ENCODE results near the gene CTDSPL.

DNA sequence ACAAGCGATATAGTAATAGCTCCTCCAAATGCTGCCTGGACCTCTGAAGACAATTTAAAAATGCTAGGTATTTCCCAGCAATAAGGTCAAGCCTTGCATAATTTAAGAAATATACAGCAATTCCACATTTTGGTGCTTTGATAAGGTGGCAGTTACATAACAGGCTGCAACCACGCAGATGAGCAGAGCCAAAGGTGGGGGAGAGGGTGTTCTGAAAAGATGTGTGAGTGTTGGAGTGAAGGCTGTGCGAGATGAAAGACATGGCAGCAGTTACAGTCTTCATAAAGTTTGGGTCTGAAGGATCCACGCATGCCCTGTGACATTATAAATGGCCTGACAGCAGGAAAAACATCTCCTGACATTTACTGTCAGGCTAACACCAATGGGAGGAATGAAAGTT, 26.1 kb downstream of the CTDSPL start:
- TF ChIP-seq, protein P1, sequence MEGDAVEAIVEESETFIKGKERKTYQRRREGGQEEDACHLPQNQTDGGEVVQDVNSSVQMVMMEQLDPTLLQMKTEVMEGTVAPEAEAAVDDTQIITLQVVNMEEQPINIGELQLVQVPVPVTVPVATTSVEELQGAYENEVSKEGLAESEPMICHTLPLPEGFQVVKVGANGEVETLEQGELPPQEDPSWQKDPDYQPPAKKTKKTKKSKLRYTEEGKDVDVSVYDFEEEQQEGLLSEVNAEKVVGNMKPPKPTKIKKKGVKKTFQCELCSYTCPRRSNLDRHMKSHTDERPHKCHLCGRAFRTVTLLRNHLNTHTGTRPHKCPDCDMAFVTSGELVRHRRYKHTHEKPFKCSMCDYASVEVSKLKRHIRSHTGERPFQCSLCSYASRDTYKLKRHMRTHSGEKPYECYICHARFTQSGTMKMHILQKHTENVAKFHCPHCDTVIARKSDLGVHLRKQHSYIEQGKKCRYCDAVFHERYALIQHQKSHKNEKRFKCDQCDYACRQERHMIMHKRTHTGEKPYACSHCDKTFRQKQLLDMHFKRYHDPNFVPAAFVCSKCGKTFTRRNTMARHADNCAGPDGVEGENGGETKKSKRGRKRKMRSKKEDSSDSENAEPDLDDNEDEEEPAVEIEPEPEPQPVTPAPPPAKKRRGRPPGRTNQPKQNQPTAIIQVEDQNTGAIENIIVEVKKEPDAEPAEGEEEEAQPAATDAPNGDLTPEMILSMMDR (CRISPR knock-in tag; IDR thresholded peaks at IDR 0.05) = no peak
- TF ChIP-seq SATB2 (CRISPR knock-in tag; IDR thresholded peaks at IDR 0.05) (no peak), SMC3 (IDR thresholded peaks at IDR 0.05; ENCODE audit: low read length) (no peak), SIN3A (IDR thresholded peaks at IDR 0.05; ENCODE audit: borderline replicate concordance, low read depth, low read length) (no peak), ZBTB20 (CRISPR knock-in tag; IDR thresholded peaks at IDR 0.05; ENCODE audit: borderline replicate concordance, low read depth) (no peak), GABPA (IDR thresholded peaks at IDR 0.05; ENCODE audit: low read depth, low read length) (no peak), GABPA (CRISPR knock-in tag; IDR thresholded peaks at IDR 0.05; ENCODE audit: low read depth) (no peak), ZNF567 (CRISPR knock-in tag; IDR thresholded peaks at IDR 0.05; ENCODE audit: borderline replicate concordance) (no peak), CENPT (CRISPR knock-in tag; IDR thresholded peaks at IDR 0.05; ENCODE audit: low read depth) (no peak), NFATC3 (CRISPR knock-in tag; IDR thresholded peaks at IDR 0.05) (no peak), NR2F6 (IDR thresholded peaks at IDR 0.05) (no peak), NR2F6 (CRISPR knock-in tag; IDR thresholded peaks at IDR 0.05) (no peak), JUNB (CRISPR knock-in tag; IDR thresholded peaks at IDR 0.05; ENCODE audit: borderline replicate concordance) (no peak)
- TF ChIP-seq, protein P2, sequence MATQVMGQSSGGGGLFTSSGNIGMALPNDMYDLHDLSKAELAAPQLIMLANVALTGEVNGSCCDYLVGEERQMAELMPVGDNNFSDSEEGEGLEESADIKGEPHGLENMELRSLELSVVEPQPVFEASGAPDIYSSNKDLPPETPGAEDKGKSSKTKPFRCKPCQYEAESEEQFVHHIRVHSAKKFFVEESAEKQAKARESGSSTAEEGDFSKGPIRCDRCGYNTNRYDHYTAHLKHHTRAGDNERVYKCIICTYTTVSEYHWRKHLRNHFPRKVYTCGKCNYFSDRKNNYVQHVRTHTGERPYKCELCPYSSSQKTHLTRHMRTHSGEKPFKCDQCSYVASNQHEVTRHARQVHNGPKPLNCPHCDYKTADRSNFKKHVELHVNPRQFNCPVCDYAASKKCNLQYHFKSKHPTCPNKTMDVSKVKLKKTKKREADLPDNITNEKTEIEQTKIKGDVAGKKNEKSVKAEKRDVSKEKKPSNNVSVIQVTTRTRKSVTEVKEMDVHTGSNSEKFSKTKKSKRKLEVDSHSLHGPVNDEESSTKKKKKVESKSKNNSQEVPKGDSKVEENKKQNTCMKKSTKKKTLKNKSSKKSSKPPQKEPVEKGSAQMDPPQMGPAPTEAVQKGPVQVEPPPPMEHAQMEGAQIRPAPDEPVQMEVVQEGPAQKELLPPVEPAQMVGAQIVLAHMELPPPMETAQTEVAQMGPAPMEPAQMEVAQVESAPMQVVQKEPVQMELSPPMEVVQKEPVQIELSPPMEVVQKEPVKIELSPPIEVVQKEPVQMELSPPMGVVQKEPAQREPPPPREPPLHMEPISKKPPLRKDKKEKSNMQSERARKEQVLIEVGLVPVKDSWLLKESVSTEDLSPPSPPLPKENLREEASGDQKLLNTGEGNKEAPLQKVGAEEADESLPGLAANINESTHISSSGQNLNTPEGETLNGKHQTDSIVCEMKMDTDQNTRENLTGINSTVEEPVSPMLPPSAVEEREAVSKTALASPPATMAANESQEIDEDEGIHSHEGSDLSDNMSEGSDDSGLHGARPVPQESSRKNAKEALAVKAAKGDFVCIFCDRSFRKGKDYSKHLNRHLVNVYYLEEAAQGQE (IDR thresholded peaks at IDR 0.05; ENCODE audit: borderline replicate concordance in 1 of 2, low read depth in 1 of 2, low read length in 2 of 2) = no peak

Measured in HepG2 (cell line).